Measurements from ENCODE around the gene ACTR3C.

The ACTR3C gene

DNA sequence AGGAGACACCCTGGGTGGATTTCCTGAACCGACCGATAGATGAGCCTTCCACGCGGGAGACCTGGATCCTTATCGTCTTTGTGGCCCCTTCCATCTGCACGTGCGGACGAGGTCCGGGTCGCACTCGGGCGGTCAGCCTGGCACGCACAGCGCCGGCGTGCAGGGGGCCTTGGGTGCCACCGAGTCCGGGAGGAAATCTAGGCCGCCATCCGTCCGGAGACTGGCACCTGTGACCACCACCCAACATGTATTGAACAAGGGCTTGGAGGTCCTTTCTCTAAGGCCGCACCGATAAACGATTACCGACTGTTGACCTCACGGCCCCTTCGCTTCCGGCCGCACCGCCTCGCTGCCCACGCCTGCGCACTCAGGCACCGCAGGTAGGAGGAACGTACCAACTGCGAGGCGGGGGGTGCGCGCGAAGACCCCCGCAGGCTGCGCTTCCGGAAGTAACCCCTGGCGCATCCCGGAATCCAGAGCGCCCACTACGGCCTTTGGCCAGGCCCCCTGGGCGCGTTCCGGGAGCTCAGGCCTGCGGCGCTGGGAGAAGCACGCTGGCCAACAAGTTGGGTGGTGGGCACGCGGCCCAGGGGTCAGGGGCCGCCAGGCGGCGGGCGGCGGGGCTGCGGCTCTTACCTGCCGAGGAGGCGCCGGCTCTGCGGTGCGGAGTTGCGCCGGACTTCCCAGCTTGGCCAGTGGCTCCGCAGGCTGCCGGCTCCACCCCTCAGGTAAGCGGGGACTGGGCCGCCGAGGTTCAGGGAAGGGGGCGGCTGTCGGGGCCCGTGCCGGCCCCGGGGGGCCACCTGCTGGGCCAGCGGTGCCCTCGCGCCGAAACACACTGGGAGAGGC, at the start of gene ACTR3C, which contains the start of gene LRRC61:
Gene ACTR3C, minus strand, starts transcription at position 713 of the 849 bp plus-strand sequence. CDS start 28,249 bp downstream, outside the sequence.
Gene LRRC61, plus strand, starts transcription at position 523 of the 849 bp plus-strand sequence. CDS start 13,507 bp downstream, outside the sequence.
- DNase-seq = peak; percentile 54 to 80

DNA sequence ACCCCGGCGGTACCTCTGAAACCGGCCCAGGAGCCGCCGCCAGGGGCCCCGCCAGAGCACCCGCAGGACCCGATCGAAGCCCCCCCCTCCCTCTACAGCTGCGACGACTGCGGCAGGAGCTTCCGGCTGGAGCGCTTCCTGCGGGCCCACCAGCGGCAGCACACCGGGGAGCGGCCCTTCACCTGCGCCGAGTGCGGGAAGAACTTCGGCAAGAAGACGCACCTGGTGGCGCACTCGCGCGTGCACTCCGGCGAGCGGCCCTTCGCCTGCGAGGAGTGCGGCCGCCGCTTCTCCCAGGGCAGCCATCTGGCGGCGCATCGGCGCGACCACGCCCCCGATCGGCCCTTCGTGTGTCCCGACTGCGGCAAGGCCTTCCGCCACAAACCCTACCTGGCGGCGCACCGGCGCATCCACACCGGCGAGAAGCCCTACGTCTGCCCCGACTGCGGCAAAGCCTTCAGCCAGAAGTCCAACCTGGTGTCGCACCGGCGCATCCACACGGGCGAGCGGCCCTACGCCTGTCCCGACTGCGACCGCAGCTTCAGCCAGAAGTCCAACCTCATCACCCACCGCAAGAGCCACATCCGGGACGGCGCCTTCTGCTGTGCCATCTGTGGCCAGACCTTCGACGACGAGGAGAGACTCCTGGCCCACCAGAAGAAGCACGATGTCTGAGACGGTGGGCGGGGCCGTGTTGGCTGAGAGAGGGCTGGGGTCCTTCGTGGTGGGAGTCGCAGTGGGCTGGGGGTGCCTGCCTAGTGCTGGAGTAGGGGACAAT, 49.1 kb upstream of the ACTR3C start:
- no peak for DNase-seq

DNA sequence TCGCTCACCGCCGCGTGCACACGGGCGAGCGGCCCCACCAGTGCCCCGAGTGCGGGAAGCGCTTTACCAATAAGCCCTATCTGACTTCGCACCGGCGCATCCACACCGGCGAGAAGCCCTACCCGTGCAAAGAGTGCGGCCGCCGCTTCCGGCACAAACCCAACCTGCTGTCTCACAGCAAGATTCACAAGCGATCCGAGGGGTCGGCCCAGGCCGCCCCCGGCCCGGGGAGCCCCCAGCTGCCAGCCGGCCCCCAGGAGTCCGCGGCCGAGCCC, 48.6 kb upstream of the ACTR3C start:
- DNase-seq = no peak

DNA sequence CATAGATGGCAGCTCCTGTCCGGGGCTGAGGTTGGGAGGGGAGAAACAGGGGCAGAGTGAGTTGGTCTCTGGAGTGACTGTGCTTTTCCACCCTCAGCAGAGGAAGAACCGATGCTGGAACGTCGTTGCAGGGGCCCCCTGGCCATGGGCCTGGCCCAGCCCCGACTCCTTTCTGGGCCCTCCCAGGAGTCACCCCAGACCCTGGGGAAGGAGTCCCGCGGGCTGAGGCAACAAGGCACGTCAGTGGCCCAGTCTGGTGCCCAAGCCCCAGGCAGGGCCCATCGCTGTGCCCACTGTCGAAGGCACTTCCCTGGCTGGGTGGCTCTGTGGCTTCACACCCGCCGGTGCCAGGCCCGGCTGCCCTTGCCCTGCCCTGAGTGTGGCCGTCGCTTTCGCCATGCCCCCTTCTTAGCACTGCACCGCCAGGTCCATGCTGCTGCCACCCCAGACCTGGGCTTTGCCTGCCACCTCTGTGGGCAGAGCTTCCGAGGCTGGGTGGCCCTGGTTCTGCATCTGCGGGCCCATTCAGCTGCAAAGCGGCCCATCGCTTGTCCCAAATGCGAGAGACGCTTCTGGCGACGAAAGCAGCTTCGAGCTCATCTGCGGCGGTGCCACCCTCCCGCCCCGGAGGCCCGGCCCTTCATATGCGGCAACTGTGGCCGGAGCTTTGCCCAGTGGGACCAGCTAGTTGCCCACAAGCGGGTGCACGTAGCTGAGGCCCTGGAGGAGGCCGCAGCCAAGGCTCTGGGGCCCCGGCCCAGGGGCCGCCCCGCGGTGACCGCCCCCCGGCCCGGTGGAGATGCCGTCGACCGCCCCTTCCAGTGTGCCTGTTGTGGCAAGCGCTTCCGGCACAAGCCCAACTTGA, 48.0 kb upstream of the ACTR3C start:
- no peak for DNase-seq

DNA sequence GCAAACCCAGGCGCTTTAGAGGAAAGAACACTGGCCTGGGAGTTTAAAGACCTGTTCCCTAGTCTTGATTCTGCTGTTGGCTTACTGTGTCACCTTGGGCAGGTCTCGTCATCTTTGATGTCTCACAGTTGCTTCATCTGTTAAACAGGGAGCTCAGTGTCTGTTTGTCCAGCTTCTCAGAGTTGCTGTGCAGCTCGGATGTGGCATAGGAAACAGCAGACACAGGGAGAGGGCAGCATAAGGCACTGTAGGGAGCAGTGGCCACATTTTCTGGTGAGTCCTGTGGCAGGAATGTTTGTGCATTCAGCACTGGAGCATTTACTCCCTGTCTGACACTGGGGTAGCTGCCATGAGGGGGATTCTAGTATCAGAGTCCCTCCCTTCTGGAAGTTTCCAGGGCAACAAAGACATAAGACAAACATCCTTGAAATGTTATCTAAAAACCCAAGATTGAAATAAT, 47.3 kb upstream of the ACTR3C start:
- no peak for DNase-seq

DNA sequence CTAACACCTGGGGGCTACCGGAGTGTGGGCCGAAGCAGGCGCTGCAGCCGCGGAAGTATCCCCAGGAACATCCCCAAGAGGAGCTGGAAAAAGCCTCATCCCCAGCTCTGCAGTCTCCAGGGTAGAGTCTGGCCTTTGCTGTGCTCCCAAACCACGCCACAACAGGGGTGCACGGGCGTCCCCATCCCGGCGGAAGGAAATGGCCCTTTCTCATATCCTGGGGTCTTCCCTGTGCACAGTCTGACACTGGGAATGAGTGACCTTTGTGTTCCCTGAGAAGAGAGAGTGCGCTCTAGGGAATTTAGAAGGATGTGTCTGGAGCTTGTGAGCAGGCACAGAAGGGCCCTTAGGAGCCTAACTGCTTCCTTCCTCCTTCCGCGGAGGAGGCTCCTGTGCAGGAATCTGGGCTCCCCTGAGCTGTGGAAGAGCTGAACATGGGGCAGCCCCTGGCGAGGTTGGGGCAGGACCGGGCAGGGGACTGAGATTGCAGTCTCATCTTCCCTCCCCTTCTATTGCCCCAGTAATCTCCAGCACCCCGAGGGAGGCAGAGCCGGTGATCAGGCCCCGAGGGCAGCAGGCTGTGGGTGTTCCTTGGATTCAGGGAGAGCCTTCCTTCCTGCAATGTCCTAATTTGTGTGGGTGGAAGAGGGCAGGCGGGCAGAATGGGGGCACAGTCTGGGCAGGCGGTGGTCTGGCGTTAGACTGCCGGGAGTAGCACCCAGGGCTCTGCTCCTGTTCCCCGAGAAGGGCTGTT, 46.6 kb upstream of the ACTR3C start:
- no peak for DNase-seq

DNA sequence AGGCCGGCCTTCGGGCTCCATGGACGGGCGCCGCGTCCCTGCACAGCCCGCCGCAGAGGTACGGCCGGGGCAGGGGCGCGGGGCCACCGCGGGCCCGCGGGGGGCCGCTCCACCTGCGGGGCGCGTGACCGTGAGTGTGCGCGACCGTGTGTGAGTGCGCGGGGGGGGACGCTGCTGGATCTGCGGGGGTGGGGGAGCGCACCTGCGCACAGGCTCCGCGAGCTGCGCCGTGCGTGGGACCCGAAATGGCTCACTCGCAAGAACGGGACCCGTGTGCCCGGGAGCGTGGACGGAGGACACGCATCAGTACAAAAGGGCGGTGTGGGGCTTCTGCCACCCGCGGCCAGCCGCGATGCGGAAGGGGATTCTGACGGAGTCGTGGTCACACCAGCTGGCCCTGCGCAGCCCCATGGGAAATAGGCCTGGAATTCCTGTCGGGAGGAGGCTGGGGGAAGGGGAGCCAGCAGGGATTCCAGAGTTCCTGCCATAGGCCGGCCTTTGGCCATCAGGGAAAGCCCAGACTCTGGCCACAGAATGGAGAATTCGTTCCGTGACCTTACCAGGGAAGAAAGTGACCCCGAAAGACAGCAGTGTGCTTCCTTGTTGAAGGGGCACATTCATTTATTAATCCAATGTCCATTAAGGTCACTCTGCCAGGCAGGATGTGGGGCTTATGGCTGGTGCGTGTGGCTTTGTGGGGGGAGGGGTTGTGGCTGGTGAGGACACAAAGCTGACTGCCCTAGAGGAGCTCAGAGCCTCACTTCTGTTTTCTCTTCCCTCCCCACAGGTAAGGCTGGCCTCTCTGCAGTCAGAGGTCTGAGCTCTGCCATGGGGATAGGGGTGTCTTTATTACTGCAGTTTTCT, 45.8 kb upstream of the ACTR3C start:
- peak; percentile 55 to 73 for DNase-seq

DNA sequence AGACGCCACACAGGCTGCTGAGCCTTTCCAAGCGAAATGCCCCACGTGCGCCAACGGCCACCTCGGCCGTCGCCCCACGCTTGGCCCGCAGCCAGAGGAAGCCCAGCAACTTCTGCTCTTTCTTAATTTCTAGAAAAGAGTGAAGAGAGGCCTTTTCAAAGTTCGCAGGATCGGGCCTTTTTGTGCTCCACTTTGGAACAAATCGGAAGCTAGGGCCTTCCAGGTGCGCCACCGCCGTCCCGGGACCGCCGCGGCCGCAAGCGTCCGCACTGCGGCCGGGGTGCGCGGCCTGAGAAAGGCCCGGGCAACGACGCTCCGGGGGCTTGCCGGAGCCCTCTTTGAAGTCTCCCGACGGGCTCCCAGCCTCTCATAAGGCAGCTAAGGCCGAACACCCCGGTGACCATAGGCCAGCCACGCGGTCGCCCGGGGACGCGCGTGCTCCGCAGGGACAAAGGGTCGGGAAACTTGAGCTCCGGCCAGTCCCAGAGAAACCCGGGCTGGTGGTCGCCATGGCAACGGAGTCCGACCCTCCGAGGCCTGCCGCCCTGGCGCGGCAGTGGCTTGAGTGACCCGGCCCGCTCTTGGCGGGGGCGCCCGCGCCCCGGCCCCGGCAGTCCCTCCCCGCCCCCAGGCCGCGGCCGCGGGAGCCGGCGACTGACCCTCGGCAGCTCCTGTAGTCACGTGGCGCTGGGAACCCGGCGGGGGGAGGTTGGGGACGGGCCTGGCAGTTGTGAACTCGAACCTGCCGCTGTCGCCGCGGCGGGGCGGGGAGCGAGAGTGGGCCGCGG, 44.9 kb upstream of the ACTR3C start, which contains the start of gene REPIN1:
Gene REPIN1, plus strand, starts transcription at position 727 of the 788 bp plus-strand sequence. CDS start 890 bp downstream, outside the sequence.
- DNase-seq = peak; percentile 80 to 88

DNA sequence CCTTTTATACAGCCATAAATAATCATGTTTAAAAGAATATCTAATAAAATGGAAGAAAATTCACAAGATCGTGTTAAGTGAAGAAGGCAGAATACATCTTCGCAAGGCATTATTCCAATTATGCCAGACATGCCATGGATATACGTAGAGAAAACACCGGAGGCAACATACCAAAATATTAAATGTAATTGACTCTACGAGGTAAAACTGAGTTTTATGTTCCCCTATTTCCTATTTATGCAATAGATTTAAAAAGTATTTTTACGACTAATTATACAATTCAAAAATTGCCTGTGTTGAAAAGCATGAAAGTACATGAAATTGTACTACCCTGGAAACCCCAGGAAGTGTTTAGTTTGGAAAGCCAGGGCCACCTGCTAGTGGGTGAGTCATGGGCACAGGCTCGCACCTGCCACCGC, 44.3 kb upstream of the ACTR3C start:
- DNase-seq = no peak

DNA sequence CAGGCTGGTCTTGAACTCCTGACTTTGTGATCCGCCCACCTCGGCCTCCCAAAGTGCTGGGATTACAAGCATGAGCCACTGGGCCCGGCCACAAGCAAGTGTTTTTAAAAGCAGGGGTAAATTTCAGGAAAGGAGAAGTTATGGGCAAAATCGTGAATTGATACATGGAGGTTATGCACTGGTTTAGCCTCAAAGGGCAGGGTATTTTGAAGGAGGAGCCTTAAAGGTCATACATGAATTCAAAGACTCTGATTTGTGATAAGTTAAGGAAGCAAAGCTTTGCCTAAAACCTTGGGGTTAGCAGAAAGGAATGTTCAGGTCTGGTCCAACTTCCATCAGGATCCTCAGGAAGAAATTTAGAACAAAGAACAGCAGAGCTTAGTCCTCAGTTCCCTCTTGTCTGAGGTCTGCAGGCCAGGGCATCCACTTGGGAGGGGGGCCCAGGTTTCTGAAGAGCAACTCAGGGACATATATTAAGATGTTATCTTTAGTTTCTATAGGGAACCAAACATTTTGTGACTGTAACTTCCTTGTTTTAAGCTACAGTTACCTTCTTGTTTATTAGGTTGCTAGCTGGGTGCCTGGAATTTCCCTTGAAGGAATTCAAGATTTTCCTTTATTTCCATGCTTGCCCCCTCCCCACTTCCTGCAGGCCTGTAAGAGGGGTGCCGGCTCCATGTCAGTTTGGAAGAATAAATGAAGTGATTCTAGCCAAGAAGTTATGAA, 42.5 kb upstream of the ACTR3C start:
- DNase-seq = no peak

DNA sequence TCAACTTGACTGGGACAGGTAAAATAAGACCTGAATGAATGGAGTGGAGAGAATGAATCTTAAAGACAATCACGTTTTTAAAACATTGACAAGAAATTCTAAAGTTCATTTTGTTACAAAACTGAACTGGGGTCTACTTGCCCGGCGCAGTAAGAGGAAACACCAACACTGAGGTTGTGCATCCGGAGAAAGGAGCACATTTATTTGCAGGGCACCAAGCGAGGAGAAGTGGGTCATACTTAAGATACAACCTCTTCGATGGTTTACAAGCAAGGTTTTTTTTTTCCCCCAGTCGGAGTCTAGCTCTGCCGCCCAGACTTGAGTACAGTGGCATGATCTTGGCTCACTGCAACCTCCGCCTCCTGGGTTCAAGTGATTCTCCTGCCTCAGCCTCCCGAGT, 41.8 kb upstream of the ACTR3C start:
- DNase-seq = no peak

DNA sequence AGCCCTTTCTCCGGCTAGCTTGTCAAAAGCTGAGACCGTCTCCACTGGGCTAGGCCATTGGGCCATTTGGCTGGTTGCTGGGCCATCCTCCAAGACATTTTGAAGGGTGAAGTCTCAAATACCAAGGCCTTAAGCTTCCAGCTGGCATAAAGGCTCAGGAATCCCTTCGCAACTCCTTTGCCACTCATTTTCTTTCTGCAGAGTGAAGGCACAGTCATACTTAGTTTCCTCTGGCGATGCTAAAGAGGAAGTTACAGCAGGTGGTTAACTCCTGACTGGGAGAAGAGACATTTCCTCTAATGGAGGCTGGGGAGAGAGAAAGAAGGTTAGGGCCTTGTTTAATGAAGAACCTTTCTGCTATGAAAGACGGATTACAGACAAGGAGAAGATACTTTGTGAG, 40.5 kb upstream of the ACTR3C start:
- no peak for DNase-seq

DNA sequence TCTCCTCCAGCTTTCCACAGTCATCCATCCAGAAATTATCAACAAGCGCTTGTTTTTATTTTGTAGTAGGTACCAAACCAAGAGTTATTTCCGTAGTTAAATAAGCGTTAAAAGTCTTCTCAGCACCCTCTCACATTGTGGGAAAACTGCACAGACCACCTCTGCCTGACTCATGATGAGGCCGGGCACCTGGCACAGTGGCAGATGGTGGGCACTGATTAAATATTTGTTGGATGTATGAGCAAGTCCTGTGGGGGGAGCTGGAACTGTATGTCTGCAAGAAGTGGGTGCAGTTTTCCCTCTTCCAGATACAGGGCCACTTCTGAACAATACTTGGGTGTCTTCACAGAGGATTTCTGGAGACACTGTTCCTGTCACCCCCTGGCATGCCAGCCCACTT, 40.0 kb upstream of the ACTR3C start:
- DNase-seq = peak; percentile 66 to 70

DNA sequence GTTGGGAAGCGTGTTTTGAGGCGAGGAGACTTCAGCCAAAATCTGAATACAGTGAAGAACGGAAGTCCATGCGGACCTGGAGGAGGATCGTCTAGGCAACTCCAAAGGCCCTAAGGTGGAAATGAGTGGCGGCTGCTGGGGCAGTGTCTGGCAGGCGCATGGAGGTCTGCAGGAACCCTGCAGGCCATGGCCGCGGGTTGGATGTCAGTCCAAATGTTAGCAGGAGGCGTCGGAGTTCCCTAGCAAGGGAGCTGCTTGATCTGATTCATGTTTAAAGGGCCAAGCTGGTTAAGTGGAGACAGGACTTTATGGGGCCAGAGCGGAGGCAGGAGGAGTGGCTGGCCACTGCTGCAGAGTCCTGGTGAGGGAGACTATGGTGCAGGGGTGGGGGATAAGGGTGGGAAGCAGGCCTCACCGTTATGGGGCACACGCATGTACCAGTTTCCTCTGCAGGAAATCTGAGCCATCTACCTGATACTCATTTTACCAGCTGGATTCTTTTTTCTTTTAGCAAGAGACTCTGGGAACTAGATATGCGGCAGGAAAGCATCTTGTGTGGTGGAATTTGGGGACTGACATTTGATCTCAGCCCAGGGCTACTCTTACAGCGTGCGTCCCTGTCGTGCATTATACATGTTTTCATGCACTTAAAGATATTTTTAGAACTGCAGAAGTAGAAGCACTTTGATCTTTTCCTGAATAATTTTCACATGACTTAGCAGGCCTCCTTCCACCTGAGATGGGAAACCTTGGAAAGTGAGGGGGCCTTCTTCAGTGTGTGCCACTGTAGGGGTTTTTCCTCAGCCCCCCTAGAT, 38.7 kb upstream of the ACTR3C start:
- no peak for DNase-seq

DNA sequence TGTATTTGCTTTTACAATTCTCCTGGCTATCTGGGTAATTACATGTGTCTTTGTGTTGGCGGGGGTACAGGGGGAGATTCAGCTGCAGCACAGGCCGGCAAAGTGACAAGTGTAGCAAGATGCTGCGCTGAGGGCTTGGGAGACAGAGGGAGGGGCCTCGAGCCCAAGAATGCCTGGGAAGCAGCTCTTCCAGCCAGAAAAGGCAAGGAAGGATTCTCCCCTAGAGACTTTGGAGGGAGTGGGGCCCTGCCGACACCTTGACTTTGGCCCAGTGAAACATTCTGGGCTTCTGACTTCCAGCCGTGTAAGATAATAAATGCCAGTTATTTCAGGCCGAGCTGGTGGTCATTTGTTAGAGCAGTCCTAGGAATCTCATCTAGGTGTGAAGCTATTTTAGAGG, 38.1 kb upstream of the ACTR3C start:
- DNase-seq = no peak

DNA sequence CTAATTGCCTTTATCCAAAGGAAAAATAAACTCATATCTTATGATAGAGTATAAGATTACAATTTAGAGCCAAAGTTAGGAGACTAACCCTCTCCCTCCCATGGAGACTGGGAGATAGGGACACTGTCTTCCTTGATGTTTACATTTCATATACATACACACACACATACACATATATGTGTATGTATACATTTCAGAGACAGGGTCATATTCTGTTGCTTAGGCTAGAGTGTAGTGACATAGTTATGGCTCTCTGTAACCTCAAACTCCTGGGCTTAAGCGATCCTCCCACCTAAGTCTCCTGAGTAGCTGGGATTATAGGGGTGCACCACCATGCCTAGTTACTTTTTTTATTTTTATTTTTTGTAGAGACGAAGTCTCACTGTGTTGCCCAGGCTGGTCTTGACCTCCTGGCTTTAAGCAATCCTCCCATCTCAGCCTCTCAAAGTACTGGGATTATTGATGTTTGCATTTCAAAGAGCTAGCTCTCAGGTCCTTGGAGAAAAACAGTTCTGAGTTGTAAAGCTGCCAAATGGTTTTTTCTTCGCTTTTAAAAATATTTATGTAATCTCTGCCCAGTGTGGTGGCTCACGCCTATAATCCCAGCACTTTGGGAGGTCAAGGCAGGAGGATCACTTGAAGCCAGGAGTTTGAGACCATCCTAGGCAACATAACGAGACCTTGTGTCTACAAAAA, 37.2 kb upstream of the ACTR3C start:
- DNase-seq = no peak

DNA sequence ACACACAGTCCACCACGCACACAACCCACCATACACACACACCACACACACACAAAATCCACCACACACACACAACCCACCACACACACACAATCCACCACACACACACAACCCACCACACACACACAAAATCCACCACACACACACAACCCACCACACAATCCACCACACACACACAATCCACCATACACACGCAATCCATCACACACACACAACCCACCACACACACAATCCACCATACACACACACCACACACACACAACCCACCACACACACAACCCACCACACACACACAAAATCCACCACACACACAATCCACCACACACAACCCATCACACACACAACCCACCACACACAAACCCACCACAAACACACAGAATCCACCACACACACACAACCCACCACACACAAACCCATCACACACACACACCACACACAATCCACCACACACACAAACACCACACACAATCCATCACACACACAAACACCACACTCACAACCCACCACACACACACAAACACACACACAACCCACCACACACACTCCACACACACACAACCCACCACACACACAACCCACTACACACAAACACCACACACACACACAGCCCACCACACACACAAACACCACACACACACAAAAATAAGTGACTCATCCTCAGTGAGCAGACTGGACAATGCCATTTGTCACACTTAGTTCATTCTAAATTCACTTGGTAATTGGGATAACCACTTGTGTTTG, 36.4 kb upstream of the ACTR3C start:
- DNase-seq = no peak

Data from NCI-H524 (cell line).